IPS-11a (cell line): ENCODE measurements around the gene PPP2R3B.
"Not testable (repeated sequence)": the region's sequence is repeated elsewhere in the genome, so short reads cannot be mapped to it uniquely, and the experiment has no call there.

ENCODE experiments used
- H3K4me3 ChIP-seq: one replicate; pipeline ENCODE4 v1.5.1; 2013; ENCODE audit warnings: low read depth, low read length, control low read depth

PPP2R3B gene

DNA sequence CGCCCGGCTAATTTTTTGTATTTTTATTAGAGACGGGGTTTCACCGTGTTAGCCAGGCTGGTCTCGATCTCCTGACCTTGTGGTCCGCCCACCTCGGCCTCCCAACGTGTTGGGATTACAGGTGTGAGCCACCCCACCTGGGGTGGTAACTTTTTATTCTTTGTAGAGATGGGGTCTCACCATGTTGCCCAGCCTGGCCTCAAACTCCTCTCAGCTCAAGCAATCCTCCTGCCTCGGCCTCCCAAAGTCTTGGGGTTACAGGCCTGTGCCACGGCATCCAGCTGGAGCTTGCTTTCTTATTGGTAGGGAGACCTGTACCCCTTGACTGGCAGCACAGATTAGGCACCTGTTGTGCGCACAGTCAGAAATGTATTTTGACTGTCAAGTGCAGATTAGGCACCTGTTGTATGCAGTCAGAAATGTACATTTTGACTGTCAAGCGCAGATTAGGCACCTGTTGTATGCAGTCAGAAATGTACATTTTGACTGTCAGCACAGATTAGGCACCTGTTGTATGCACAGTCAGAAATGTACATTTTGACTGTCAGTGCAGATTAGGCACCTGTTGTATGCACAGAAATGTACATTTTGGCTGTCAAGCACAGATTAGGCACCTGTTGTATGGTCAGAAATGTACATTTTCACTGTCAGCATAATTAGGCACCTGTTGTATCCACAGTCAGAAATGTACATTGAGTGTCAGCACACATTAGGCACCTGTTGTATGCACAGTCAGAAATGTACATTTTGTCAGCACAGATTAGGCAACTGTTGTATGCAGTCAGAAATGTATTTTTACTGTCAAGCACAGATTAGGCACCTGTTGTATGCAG, 80.7 kb downstream of the PPP2R3B start:
- H3K4me3 ChIP-seq: not testable (repeated sequence)

DNA sequence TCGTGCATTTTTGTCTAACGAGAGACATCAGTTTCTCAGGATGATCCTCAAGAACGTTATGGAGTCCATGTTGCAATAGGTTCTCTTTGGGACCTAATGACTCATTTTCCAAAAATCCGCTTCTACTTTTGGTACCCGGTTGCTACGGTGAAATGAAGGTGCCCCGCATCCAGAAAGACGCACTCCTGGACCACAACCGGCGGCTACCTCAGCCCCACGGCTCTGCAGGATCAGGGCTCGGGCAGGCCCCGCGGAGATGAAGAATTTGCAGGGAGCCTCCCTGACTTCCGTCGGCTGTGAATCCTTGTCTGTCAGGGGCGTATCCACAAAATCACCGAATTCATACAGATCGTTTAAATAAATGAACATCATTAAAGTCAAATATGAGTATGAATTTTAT, 83.7 kb downstream of the PPP2R3B start:
- H3K4me3 ChIP-seq: no peak overlapping the region

DNA sequence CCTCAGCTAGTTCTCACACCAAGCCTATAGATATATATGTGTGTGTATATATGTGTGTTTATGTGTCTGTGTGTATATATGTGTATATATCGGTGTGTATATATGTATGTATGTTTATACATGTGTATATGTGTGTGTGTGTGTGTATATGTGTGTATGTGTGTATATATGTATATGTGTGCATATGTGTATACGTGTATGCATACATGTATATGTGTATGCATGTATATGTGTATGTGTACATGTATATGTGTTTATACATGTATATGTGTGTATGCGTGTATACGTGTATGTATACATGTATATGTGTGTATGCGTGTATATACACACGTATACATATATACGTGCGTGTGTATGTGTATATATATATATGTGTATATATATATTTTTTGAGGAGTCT, 86.4 kb downstream of the PPP2R3B start:
- no peak overlapping the region for H3K4me3 ChIP-seq

DNA sequence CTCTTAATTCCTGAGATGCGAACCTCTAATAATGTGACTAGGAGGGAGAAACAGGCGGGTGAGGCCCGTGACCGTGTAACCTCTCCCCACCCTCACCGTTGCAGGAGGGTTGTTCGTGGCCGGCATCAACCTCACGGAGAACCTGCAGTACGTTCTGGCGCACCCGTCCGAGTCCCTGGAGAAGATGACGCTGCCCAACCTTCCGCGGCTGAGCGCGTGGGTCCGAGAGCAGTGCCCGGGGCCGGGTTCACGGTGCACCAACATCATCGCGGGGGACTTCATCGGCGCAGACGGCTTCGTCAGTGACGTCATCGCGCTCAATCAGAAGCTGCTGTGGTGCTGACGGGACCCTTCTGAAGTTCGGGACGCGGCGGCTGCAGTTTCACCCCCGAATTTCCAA, 87.7 kb downstream of the PPP2R3B start:
- no peak overlapping the region for H3K4me3 ChIP-seq

DNA sequence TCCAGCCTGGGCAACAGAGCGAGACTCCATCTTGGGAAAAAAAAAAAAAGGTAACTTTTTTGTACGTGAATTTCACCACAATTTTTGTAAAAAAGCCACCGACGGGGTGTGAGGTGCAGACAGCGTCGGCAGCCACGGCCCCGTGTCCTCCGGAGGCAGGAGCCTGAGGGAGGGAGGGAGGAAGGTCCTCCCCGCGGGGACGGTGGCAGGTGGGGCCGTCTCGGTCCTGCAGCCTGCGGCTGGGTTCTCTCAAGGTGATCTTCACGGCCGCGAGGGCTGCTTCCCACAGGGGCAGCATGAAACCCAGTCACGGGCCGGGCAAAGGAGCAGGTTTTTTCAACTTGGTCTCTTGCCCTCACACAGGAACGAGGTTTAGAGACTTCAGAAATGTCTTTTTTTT, 91.6 kb downstream of the PPP2R3B start:
- H3K4me3 ChIP-seq: no peak overlapping the region

DNA sequence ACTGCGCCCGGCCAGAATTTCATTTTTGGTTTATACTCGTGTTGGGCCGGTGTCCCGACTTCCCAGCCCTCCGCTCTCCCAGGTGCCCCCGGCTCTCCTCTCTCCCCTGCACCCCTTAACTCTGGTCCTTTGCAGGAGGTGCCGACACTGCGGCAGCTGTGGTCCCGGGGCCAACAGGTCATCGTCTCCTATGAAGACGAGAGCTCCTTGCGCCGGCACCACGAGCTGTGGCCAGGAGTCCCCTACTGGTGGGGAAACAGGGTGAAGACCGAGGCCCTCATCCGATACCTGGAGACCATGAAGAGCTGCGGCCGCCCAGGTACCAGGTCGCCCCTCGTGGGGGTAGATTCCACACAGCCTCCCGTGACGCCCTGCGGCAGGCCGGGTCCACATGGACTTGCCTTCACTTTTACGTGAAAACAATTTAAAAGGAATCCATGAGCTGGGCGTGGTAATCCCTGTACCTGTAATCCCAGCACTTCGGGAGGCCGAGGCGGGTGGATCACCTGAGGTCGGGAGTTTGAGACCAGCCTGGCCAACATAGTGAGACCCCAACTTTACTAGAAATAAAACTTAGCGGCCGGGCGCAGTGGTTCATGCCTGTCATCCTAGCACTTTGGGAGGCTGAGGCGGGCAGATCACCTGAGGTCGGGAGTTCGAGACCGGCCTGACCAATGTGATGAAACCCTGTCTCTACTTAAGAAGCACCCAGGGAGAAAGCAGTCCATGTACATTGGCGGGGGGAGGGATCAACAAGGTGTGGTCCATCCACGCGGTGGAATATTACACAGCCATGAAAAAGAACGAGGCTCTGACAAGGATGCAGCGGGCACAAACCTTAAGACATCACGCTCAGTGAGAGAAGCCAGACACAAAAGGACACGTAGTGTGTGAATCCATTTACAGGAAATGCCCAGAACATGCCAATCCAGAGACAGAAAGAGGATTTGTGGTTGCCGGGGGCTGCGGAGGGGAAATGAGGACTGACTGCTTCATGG, 93.5 kb downstream of the PPP2R3B start:
- H3K4me3 ChIP-seq: no peak overlapping the region

DNA sequence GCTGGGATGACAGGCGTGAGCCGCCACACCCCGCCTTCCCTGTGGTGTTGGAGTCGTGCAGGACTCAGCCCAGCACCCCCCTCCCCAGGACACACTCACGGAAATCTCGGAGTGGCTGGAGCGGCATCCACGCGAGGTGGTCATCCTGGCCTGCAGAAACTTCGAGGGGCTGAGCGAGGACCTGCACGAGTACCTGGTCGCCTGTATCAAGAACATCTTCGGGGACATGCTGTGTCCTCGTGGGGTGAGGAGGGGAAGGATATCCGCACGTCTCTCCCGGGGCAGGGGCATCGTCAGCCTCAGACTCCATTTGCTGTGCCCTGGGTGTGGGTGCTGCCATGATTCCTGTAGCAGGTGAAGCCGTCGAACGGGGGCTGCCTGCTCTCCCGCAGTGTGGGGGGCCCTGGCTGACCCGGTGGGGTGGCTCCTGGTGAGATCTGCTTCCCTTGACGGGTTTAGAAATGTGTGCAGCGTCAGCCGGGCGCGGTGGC, 95.3 kb downstream of the PPP2R3B start:
- no peak overlapping the region for H3K4me3 ChIP-seq

DNA sequence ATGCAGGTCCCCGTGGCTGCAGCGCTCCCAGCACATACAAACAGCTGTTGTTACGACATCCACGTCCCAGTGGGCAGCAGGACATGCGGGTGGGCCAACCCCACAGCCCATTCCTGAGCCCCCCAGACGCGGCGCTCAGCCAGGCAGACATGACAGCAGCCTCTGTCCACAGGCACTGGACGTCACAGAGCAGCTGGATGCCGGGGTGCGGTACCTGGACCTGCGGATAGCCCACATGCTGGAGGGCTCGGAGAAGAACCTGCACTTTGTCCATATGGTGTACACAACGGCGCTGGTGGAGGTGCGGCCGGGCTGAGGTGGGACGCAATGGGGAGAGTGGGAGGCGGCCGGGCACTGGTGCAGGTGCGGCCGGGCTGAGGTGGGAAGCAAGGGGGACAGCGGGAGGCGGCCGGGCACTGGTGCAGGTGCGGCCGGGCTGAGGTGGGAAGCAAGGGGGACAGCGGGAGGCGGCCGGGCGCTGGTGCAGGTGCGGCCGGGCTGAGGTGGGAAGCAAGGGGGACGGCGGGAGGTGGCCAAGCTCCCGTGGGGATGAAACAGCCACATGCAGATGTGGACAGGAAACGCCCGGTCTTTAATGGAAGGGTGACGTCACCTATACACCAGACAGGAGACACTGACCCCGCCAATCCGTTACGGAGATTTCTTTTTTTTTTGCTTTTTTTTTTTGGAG, 96.1 kb downstream of the PPP2R3B start:
- no peak overlapping the region for H3K4me3 ChIP-seq

DNA sequence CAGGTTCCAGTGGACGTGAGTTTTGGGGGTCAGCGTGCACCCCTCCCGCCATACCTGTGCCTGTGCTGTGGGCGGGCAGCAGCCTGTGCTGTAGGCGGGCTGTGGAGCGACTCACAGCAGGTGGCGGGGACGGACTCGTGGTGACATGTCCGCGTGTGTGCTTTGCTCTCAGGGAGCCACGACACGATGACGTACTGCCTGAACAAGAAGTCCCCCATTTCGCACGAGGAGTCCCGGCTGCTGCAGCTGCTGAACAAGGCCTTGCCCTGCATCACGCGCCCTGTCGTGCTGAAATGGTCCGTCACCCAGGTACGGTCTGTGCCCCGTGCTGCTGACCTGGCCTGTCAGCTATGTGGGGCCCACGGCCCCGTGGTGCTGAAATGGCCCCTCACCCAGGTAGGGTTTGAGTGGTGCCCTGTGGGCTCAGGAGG, 98.1 kb downstream of the PPP2R3B start:
- no peak overlapping the region for H3K4me3 ChIP-seq

DNA sequence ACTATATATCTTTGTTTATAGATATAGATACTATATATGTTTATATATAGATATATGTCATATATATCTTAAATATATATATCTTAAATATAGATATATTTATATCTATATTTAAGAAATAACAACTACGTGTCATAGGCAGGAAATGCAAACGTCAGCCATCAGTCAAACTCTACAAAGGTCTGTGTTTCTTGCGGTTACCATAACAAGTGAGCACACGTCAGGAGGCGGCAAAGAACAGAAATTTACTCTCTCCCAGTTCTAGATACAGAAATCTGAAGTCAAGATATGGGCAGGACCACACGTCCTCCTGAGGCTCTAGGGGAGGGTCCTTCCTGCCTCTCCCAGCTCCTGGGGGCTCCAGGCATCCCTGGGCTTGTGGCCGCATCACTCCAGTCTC, 99.0 kb downstream of the PPP2R3B start:
- H3K4me3 ChIP-seq: no peak overlapping the region

DNA sequence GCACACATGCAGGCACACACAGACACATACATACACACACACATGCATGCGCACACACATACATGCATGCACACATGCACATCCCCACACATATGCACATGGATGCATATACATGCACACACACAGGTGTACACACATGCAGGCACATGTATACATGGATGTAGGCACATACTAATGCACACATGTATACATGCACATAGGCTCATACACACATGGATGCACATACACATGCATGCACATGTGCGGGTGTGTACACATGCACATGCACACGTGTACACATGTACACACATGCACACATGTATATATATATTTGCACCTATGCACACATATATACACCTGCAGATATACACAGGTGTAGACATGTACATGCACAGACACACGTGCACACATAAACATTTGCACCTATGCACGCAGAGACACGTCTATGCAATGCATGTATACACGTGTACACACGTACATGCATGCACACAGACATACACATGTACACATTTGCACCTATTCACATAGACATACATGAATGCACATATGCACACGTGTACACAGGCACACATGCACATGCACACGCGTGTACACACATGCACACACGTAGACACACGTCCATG, 101.5 kb downstream of the PPP2R3B start:
- no peak overlapping the region for H3K4me3 ChIP-seq
